K562 (cell line): Measurements from ENCODE around the gene CHCHD6. TPM values are rescaled to one million over a fixed set of nuclear protein-coding genes. Genes with fewer than 3 reads are reported as not detected.

Source experiments
- CBFA2T3 ChIP-seq: fragments of 450-650 bp; IDR thresholded peaks from 2 replicates; pipeline ENCODE4 v1.6.1; 2017
- CBX3 ChIP-seq, 2 experiments: IDR thresholded peaks; 1 replicate in 1 of 2; 2 replicates in 1 of 2; pipeline ENCODE4 v1.6.1; 2012; ENCODE audit warnings: inconsistent platforms in 2 of 2, low read length in 2 of 2, borderline replicate concordance in 1 of 2, control low read depth in 1 of 2
- CTBP1 ChIP-seq: fragments of 450-650 bp; IDR thresholded peaks from 2 replicates; pipeline ENCODE4 v1.6.1; 2016; ENCODE audit warnings: borderline replicate concordance
- E2F3 ChIP-seq: fragments of 250-450 bp; sonication (Bioruptor Pico); IDR thresholded peaks from 2 replicates; pipeline ENCODE4 v1.4.0; 2020; ENCODE audit warnings: mild to moderate bottlenecking
- GABPB1 ChIP-seq: sonication (generic); formaldehyde crosslinking; IDR thresholded peaks from 2 replicates; pipeline ENCODE4 v1.8.0; 2022; ENCODE audit warnings: mild to moderate bottlenecking, missing genetic modification reagents
- RBM22 ChIP-seq: fragments of 200-400 bp; formaldehyde crosslinking; IDR thresholded peaks from 2 replicates; pipeline ENCODE4 v1.6.1; 2018; ENCODE audit warnings: low read length, low read depth; ENCODE audit not compliant: poor library complexity, severe bottlenecking
- SMARCA5 ChIP-seq: fragments of 450-650 bp; IDR thresholded peaks from 2 replicates; pipeline ENCODE4 v1.6.1; 2016
- SUPT5H ChIP-seq: fragments of 450-650 bp; IDR thresholded peaks from 2 replicates; pipeline ENCODE4 v1.6.1; 2016
- polyA plus RNA-seq, 8 experiments: library from polyadenylated mRNA; depleted of rRNA in 4 of 8; stranded (reverse) in 5 of 8; unstranded in 3 of 8; fragments of >200 nt; fragmentation: Nextera tagmentation in 2 of 8; fragmentation: Illumina TruSeq in 1 of 8; extraction: Ambion mirVana in 2 of 8; extraction: Trizol in 1 of 8; gene quantifications; 2 replicates each; pipeline versions ENCODE4 v1.2.1 to v1.2.3, GENCODE V29; 2011 to 2014; ENCODE audit warnings: inconsistent platforms in 1 of 8, missing spikeins in 1 of 8
- total RNA-seq, 7 experiments: library from RNA; depleted of rRNA in 6 of 7; stranded (reverse); fragments of >200 nt in 6 of 7; fragmentation: Illumina TruSeq in 2 of 7; extraction: Trizol in 2 of 7; gene quantifications; 2 replicates each; pipeline versions ENCODE4 v1.2.1 to v1.2.3, GENCODE V29; 2011 to 2021; ENCODE audit warnings: low replicate concordance in 1 of 7
- TF ChIP-seq, protein P1 (sequence below), 2 experiments: fragments of 450-650 bp; formaldehyde crosslinking in 1 of 2; IDR thresholded peaks; 2 replicates each; pipeline versions ENCODE4 v1.4.0 to v1.6.1; 2014 to 2020; ENCODE audit warnings: mild to moderate bottlenecking in 2 of 2, borderline replicate concordance in 1 of 2, low read depth in 1 of 2
- TF ChIP-seq, protein P2 (sequence below): fragments of 450-650 bp; IDR thresholded peaks from 2 replicates; pipeline ENCODE4 v1.6.1; 2017; ENCODE audit warnings: antibody characterized with exemption, mild to moderate bottlenecking
- TF ChIP-seq, protein P3 (sequence below), 2 experiments: fragments of 150-350 bp in 1 of 2; IDR thresholded peaks; 2 replicates each; pipeline ENCODE4 v1.6.1; 2012 to 2016; ENCODE audit warnings: low read depth in 2 of 2, low read length in 2 of 2, mild to moderate bottlenecking in 1 of 2, moderate library complexity in 1 of 2

CHCHD6 gene
- total and polyA plus RNA-seq, 9 of the 15 experiments (the other 6 are each of a cell fraction or from before 2014, with no cell fraction given) = 4.6 to 18.6 (median 10.9) TPM

DNA sequence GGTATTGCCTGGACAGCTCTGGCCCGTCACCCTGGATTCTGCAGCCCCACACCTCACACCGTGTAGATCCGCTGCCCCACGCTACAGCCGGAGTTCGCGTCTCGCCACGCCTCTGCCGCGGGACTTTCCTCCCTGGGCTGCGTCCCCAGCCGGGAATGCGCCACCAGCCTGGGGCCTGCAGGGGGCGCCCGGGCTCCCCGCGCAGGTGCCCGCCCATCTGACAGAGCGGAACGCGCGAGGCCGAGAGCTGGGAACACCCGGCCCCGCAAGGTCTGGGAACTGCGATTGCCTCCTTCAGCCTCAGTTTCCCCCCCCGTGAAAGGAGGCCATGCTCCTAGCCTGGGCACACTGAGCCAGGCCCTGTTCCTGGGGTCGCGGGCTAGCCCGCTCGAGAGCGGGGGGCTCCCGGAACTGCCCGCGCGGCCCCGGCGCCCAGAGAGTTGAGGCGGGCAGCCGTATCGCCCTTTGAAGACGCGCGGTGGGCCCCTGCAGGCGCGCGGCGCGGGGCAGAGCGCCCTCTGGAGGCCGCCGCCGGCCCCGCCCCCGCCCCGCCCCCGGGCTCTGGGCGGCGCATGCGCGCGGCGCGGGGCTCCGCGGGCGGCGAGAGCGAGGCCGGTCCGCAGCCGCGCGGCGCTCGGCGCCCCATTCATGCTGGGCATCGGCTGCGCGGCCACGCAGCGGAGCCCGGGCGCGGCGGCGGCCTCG is 278.6 kb downstream of the CHCHD6 start, which contains the start of gene PLXNA1 (continued):
- TF ChIP-seq SMARCA5 = peak; percentile 97
- TF ChIP-seq CTBP1 = peak; percentile 74
- no peak for TF ChIP-seq SUPT5H
- TF ChIP-seq E2F3 (CRISPR knock-in tag) = peak; percentile 86
- TF ChIP-seq CBX3 (IDR thresholded peaks at IDR 0.05; ENCODE audit: borderline replicate concordance in 1 of 2, low read length in 2 of 2) = peak in 1 of 2 experiments; percentile 32; a peak in 1 of 3 replicates
- TF ChIP-seq, protein P1, sequence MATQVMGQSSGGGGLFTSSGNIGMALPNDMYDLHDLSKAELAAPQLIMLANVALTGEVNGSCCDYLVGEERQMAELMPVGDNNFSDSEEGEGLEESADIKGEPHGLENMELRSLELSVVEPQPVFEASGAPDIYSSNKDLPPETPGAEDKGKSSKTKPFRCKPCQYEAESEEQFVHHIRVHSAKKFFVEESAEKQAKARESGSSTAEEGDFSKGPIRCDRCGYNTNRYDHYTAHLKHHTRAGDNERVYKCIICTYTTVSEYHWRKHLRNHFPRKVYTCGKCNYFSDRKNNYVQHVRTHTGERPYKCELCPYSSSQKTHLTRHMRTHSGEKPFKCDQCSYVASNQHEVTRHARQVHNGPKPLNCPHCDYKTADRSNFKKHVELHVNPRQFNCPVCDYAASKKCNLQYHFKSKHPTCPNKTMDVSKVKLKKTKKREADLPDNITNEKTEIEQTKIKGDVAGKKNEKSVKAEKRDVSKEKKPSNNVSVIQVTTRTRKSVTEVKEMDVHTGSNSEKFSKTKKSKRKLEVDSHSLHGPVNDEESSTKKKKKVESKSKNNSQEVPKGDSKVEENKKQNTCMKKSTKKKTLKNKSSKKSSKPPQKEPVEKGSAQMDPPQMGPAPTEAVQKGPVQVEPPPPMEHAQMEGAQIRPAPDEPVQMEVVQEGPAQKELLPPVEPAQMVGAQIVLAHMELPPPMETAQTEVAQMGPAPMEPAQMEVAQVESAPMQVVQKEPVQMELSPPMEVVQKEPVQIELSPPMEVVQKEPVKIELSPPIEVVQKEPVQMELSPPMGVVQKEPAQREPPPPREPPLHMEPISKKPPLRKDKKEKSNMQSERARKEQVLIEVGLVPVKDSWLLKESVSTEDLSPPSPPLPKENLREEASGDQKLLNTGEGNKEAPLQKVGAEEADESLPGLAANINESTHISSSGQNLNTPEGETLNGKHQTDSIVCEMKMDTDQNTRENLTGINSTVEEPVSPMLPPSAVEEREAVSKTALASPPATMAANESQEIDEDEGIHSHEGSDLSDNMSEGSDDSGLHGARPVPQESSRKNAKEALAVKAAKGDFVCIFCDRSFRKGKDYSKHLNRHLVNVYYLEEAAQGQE (IDR thresholded peaks at IDR 0.05; ENCODE audit: borderline replicate concordance) = 0 out of 2 replicates have a peak, but pooled peaks have one; percentile 44
- TF ChIP-seq, protein P1 (CRISPR knock-in tag; IDR thresholded peaks at IDR 0.05; ENCODE audit: low read depth) = no peak
- TF ChIP-seq GABPB1 (CRISPR knock-in tag) = peak; percentile 54; the same call in 1 of the 2 replicates
- TF ChIP-seq RBM22 = peak; percentile 45
- 0 out of 2 replicates have a peak, but pooled peaks have one; percentile 10 for TF ChIP-seq CBFA2T3
- TF ChIP-seq, protein P2, sequence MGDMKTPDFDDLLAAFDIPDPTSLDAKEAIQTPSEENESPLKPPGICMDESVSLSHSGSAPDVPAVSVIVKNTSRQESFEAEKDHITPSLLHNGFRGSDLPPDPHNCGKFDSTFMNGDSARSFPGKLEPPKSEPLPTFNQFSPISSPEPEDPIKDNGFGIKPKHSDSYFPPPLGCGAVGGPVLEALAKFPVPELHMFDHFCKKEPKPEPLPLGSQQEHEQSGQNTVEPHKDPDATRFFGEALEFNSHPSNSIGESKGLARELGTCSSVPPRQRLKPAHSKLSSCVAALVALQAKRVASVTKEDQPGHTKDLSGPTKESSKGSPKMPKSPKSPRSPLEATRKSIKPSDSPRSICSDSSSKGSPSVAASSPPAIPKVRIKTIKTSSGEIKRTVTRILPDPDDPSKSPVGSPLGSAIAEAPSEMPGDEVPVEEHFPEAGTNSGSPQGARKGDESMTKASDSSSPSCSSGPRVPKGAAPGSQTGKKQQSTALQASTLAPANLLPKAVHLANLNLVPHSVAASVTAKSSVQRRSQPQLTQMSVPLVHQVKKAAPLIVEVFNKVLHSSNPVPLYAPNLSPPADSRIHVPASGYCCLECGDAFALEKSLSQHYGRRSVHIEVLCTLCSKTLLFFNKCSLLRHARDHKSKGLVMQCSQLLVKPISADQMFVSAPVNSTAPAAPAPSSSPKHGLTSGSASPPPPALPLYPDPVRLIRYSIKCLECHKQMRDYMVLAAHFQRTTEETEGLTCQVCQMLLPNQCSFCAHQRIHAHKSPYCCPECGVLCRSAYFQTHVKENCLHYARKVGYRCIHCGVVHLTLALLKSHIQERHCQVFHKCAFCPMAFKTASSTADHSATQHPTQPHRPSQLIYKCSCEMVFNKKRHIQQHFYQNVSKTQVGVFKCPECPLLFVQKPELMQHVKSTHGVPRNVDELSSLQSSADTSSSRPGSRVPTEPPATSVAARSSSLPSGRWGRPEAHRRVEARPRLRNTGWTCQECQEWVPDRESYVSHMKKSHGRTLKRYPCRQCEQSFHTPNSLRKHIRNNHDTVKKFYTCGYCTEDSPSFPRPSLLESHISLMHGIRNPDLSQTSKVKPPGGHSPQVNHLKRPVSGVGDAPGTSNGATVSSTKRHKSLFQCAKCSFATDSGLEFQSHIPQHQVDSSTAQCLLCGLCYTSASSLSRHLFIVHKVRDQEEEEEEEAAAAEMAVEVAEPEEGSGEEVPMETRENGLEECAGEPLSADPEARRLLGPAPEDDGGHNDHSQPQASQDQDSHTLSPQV = peak; percentile 81
- TF ChIP-seq, protein P3, sequence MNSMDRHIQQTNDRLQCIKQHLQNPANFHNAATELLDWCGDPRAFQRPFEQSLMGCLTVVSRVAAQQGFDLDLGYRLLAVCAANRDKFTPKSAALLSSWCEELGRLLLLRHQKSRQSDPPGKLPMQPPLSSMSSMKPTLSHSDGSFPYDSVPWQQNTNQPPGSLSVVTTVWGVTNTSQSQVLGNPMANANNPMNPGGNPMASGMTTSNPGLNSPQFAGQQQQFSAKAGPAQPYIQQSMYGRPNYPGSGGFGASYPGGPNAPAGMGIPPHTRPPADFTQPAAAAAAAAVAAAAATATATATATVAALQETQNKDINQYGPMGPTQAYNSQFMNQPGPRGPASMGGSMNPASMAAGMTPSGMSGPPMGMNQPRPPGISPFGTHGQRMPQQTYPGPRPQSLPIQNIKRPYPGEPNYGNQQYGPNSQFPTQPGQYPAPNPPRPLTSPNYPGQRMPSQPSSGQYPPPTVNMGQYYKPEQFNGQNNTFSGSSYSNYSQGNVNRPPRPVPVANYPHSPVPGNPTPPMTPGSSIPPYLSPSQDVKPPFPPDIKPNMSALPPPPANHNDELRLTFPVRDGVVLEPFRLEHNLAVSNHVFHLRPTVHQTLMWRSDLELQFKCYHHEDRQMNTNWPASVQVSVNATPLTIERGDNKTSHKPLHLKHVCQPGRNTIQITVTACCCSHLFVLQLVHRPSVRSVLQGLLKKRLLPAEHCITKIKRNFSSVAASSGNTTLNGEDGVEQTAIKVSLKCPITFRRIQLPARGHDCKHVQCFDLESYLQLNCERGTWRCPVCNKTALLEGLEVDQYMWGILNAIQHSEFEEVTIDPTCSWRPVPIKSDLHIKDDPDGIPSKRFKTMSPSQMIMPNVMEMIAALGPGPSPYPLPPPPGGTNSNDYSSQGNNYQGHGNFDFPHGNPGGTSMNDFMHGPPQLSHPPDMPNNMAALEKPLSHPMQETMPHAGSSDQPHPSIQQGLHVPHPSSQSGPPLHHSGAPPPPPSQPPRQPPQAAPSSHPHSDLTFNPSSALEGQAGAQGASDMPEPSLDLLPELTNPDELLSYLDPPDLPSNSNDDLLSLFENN (IDR thresholded peaks at IDR 0.05; ENCODE audit: low read depth in 2 of 2, low read length in 2 of 2) = 0 out of 4 replicates have a peak, but pooled peaks of 1 of the 2 experiments have one; percentile 24
